Neural cell (in vitro differentiated cells): Measurements from ENCODE around the gene YAE1. TPM values are rescaled to one million over a fixed set of nuclear protein-coding genes. Genes with fewer than 3 reads are reported as not detected.

Source experiments
- H2AFZ ChIP-seq: fragments of 200-600, 300-800 bp; sonication (generic), shearing (Covaris generic); 2 replicates; pipeline ENCODE4 v1.6.0; 2014; ENCODE audit warnings: low read depth, mild to moderate bottlenecking, antibody characterized with exemption, low read length, moderate library complexity
- H3F3A ChIP-seq: fragments of 200-600 bp; shearing (Covaris generic); 2 replicates; pipeline ENCODE4 v1.6.1; 2016; ENCODE audit warnings: mild to moderate bottlenecking, moderate library complexity, mixed read lengths, antibody characterized with exemption, low read length; ENCODE audit not compliant: insufficient read depth, poor library complexity, severe bottlenecking
- H3K27ac ChIP-seq: fragments of 200-600, 300-800 bp; sonication (generic), shearing (Covaris generic); 2 replicates; pipeline ENCODE4 v1.5.1; 2014; ENCODE audit warnings: mild to moderate bottlenecking, low read length, moderate library complexity
- H3K27me3 ChIP-seq: fragments of 300-800, 200-600 bp; sonication (generic), shearing (Covaris generic); 2 replicates; pipeline ENCODE4 v1.6.0; 2014; ENCODE audit warnings: mild to moderate bottlenecking, low read depth, low read length, moderate library complexity; ENCODE audit not compliant: insufficient read depth
- H3K36me3 ChIP-seq: fragments of 300-800, 200-600 bp; sonication (generic), shearing (Covaris generic); 2 replicates; pipeline ENCODE4 v1.5.1; 2014; ENCODE audit warnings: mild to moderate bottlenecking, antibody characterized with exemption, low read length, moderate library complexity; ENCODE audit not compliant: insufficient read depth
- H3K4me2 ChIP-seq: fragments of 300-800, 200-600 bp; sonication (generic), shearing (Covaris generic); 2 replicates; pipeline ENCODE4 v1.6.0; 2014; ENCODE audit warnings: mild to moderate bottlenecking, low read length
- H3K4me3 ChIP-seq: fragments of 300-800, 200-600 bp; sonication (generic), shearing (Covaris generic); 2 replicates; pipeline ENCODE4 v1.5.1; 2014; ENCODE audit warnings: mild to moderate bottlenecking, low read length, moderate library complexity
- H3K79me2 ChIP-seq: fragments of 200-600 bp; shearing (Covaris generic); replicated peaks from 2 replicates; pipeline ENCODE4 v1.6.0; 2014; ENCODE audit warnings: mild to moderate bottlenecking, low read length, moderate library complexity; ENCODE audit not compliant: insufficient read depth
- H3K9ac ChIP-seq: fragments of 300-800, 200-600 bp; sonication (generic), shearing (Covaris generic); 2 replicates; pipeline ENCODE4 v1.6.1; 2016; ENCODE audit warnings: mild to moderate bottlenecking, low read length, mixed read lengths
- H3K9me2 ChIP-seq: fragments of 200-600 bp; shearing (Covaris generic); 2 replicates; pipeline ENCODE4 v1.6.1; 2016; ENCODE audit warnings: mild to moderate bottlenecking, low read length, mixed read lengths; ENCODE audit not compliant: insufficient read depth
- H3K9me3 ChIP-seq: fragments of 200-600, 300-800 bp; sonication (generic), shearing (Covaris generic); 2 replicates; pipeline ENCODE4 v1.6.1; 2016; ENCODE audit warnings: mild to moderate bottlenecking, mixed run types, low read length, moderate library complexity, mixed read lengths
- H4K20me1 ChIP-seq: fragments of 200-600 bp; shearing (Covaris generic); 2 replicates; pipeline ENCODE4 v1.6.1; 2016; ENCODE audit warnings: mild to moderate bottlenecking, mixed run types; ENCODE audit not compliant: insufficient read depth
- CTCF ChIP-seq: fragments of 450-650 bp; IDR thresholded peaks from 2 replicates; pipeline ENCODE4 v1.5.1; 2014; ENCODE audit warnings: antibody characterized with exemption, mild to moderate bottlenecking, moderate library complexity; ENCODE audit not compliant: poor library complexity, severe bottlenecking
- EZH2 ChIP-seq: fragments of 200-600, 300-800 bp; shearing (Covaris generic), sonication (generic); IDR thresholded peaks from 2 replicates; pipeline ENCODE4 v1.6.1; 2014; ENCODE audit warnings: antibody characterized with exemption, low read length, borderline replicate concordance, mild to moderate bottlenecking; ENCODE audit not compliant: insufficient read depth, poor library complexity, severe bottlenecking
- MXI1 ChIP-seq: fragments of 450-650 bp; conservative IDR thresholded peaks from 2 replicates; pipeline ENCODE4 v1.6.1; 2014; ENCODE audit warnings: antibody characterized with exemption, mild to moderate bottlenecking; ENCODE audit not compliant: poor library complexity, severe bottlenecking
- POLR2AphosphoS5 ChIP-seq: IDR thresholded peaks from 2 replicates; pipeline ENCODE4 v1.6.1; 2012
- REST ChIP-seq: IDR thresholded peaks from 2 replicates; pipeline ENCODE4 v1.6.1; 2012; ENCODE audit warnings: borderline replicate concordance
- TAF1 ChIP-seq: IDR thresholded peaks from 2 replicates; pipeline ENCODE4 v1.6.1; 2012; ENCODE audit warnings: low read depth
- polyA plus RNA-seq: library from polyadenylated mRNA; depleted of rRNA; stranded (reverse); fragments of >200 nt; gene quantifications from 2 replicates; pipeline ENCODE4 v1.2.3, GENCODE V29; 2014

The YAE1 gene
- polyA plus RNA-seq, 1 donor from 2014 or later: 85.2 TPM

- Histone ChIP-seq H3K79me2 (no peaks in the 10 kb centered on the region), H3F3A (no peaks in the 10 kb centered on the region), H3K27ac (no peak overlapping the region), H3K4me3 (no peak overlapping the region), H2AFZ (no peak overlapping the region), H3K4me2 (no peak overlapping the region), H3K36me3 (no peaks in the 10 kb centered on the region), H3K27me3 (peaks cover 15% of the 10 kb centered on the region), H3K9me3 (no peaks in the 10 kb centered on the region), H3K9ac (no peak overlapping the region), H4K20me1 (no peaks in the 10 kb centered on the region), H3K9me2 (no peaks in the 10 kb centered on the region)
- TF ChIP-seq REST: peak; percentile 29
- TF ChIP-seq CTCF: no peak
These were observed 43.1 kb downstream of the YAE1 start for GRCh38 chr7:39609113-39609934.

- Histone ChIP-seq H2AFZ (no peak overlapping the region), H3K9ac (no peak overlapping the region), H4K20me1 (no peaks in the 10 kb centered on the region), H3K4me3 (no peak overlapping the region), H3K79me2 (no peaks in the 10 kb centered on the region), H3F3A (no peaks in the 10 kb centered on the region), H3K27ac (no peak overlapping the region), H3K9me3 (no peaks in the 10 kb centered on the region), H3K27me3 (peaks cover 15% of the 10 kb centered on the region), H3K9me2 (no peaks in the 10 kb centered on the region), H3K4me2 (no peak overlapping the region), H3K36me3 (no peaks in the 10 kb centered on the region)
- TF ChIP-seq REST (no peak), POLR2AphosphoS5 (no peak), MXI1 (no peak), EZH2 (no peak), TAF1 (no peak)
These were observed 43.7 kb downstream of the YAE1 start for GRCh38 chr7:39609935-39610263.
